CD4-positive, alpha-beta T cell (primary cell): ENCODE data around the gene BRD3OS. TPM values are rescaled to one million over a fixed set of nuclear protein-coding genes. Genes with fewer than 3 reads are reported as not detected.

Experiments
- ATAC-seq: fragments of 200-7000 bp; cut with Tn5 transposase; one replicate; pipeline ENCODE4 v1.10.0; 2022; ENCODE audit warnings: mild to moderate bottlenecking; ENCODE audit not compliant: poor library complexity
- CTCF ChIA-PET: fragments of 350-600 bp; sonication (Branson Sonifier 250); formaldehyde crosslinking; loops from one replicate; lab custom pipeline; 2021; ENCODE audit warnings: antibody characterized with exemption, inconsistent platforms; lab: Charles Lee
- POLR2A ChIA-PET: fragments of 350-600 bp; sonication (Branson Sonifier 250); formaldehyde crosslinking; loops from one replicate; lab custom pipeline; 2021; ENCODE audit warnings: antibody characterized with exemption, inconsistent platforms; lab: Charles Lee
- DNase-seq, 14 experiments: peaks; one replicate each; pipeline ENCODE4 v3.0.0-alpha.2; 2013 to 2020; ENCODE audit warnings: mixed read lengths in 2 of 14
- H3K27ac ChIP-seq, 2 donors: one replicate each; pipeline versions ENCODE4 v1.5.1 to v1.7.0; 2013; ENCODE audit warnings: low read length in 2 of 2, low read depth in 1 of 2, mild to moderate bottlenecking in 1 of 2
- H3K27me3 ChIP-seq, 2 experiments: 1 replicate in 1 of 2; 2 replicates in 1 of 2; pipeline versions ENCODE4 v1.6.1 to v1.7.0; 2013; ENCODE audit warnings: low read length in 2 of 2, control low read depth in 1 of 2, mild to moderate bottlenecking in 1 of 2, moderate library complexity in 1 of 2; ENCODE audit not compliant: insufficient read depth in 2 of 2, control insufficient read depth in 1 of 2
- H3K36me3 ChIP-seq: one replicate; pipeline ENCODE4 v1.6.1; 2013; ENCODE audit warnings: low read length, control low read depth; ENCODE audit not compliant: insufficient read depth
- H3K4me1 ChIP-seq: one replicate; pipeline ENCODE4 v1.6.1; 2013; ENCODE audit warnings: low read length, control low read depth; ENCODE audit not compliant: insufficient read depth
- H3K4me3 ChIP-seq: one replicate; pipeline ENCODE4 v1.5.1; 2013; ENCODE audit warnings: mild to moderate bottlenecking, low read length, moderate library complexity
- H3K9me3 ChIP-seq, 2 experiments: 1 replicate in 1 of 2; 2 replicates in 1 of 2; pipeline versions ENCODE4 v1.6.1 to v1.7.0; 2013; ENCODE audit warnings: low read length in 2 of 2, mild to moderate bottlenecking in 2 of 2, control low read depth in 1 of 2, moderate library complexity in 1 of 2; ENCODE audit not compliant: control insufficient read depth in 1 of 2, insufficient read depth in 1 of 2
- H3K27ac Mint-ChIP-seq: one replicate; pipeline ENCODE4 v1.8.0; 2020; ENCODE audit warnings: mixed read lengths
- H3K27me3 Mint-ChIP-seq: one replicate; pipeline ENCODE4 v1.8.0; 2021; ENCODE audit warnings: mixed read lengths
- H3K36me3 Mint-ChIP-seq: one replicate; pipeline ENCODE4 v1.8.0; 2021; ENCODE audit warnings: low read depth, mixed read lengths
- H3K4me1 Mint-ChIP-seq: one replicate; pipeline ENCODE4 v1.8.0; 2021; ENCODE audit warnings: low read depth, mixed read lengths
- H3K4me3 Mint-ChIP-seq: one replicate; pipeline ENCODE4 v1.8.0; 2020; ENCODE audit warnings: mild to moderate bottlenecking, mixed read lengths
- H3K9me3 Mint-ChIP-seq: one replicate; pipeline ENCODE4 v1.8.0; 2020; ENCODE audit warnings: mixed read lengths
- CTCF ChIP-seq: fragments of 200-600 bp; IDR thresholded peaks from one replicate; pipeline ENCODE4 v1.8.0; 2022; ENCODE audit warnings: antibody characterized with exemption, mild to moderate bottlenecking
- intact Hi-C, 2 experiments: fragments of 100-400 bp; cut with DNase I in 1 of 2; cut with micrococcal nuclease in 1 of 2; formaldehyde crosslinking; loops; one replicate each; pipeline versions ENCODE4 v1.15.1 to v1.9.0; 2023 to 2025; cut with DNase I, micrococcal nuclease
- total RNA-seq, 174 experiments: library from RNA in 2 of 174; stranded (reverse) in 2 of 174; gene quantifications; one replicate each; pipeline ENCODE4 v1.2.3 and lab custom pipeline; 2021 to 2026

The BRD3OS gene
- total RNA-seq, 2 experiments from 2014 or later, result 4.0 to 4.9 TPM

DNA sequence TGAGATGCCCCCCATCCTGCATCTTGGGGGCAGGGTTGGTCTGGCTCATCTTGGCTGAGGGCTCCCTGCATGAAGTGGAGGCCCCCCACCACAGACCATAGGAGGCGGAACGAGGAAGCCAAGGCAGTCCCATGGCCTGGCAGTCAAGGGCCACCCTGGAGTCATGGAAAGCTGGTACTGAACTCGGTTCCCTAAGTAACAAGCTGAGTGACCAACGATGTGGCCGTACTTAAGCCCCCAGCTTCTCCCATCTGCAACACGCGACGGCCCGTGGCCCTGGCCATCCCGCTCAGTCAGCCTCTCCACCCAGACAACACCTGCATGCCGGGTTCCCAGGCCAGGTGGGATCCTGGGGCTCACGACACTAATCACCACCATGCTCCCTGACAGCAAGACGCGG is 25.4 kb downstream of the BRD3OS start:
- no peak for ATAC-seq
- Mint-ChIP-seq H3K36me3 (peaks cover 33% of the 10 kb centered on the region), H3K9me3 (no peaks in the 10 kb centered on the region), H3K4me3 (no peak overlapping the region), H3K27ac (no peak overlapping the region), H3K4me1 (no peaks in the 10 kb centered on the region), H3K27me3 (no peaks in the 10 kb centered on the region)
- no peak for DNase-seq
- Histone ChIP-seq H3K36me3 (peaks cover 64% of the 10 kb centered on the region), H3K9me3 (no peaks in the 10 kb centered on the region), H3K4me1 (peaks cover 6% of the 10 kb centered on the region), H3K4me3 (no peak overlapping the region), H3K27ac (no peak overlapping the region), H3K27me3 (no peaks in the 10 kb centered on the region)
- ChIA-PET CTCF (no interaction called here), POLR2A (no interaction called here)
- TF ChIP-seq CTCF, result no peak
- intact Hi-C loops, result no loop called here

DNA sequence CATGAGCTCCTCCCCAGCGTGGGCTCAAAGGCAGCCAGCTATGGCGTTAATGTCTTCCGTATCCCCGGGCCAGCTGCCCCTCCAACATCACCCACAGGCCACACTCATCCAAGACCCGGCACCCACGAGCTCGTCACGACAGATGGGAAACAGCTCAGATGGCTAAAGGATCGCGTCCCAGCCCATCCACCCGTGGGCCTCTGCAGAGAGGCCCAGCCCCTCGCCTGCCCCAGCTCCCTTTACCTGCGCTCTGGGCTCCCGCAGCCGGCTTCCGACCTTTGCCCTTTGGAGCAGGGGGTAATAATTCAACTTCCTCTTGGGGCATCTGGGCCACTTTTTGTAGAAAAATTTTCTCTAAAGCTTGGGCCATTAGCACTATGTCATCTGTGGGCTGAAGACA is 26.0 kb downstream of the BRD3OS start:
- H3K4me1 ChIP-seq, result peaks cover 7% of the 10 kb centered on the region
- H3K9me3 ChIP-seq, result no peaks in the 10 kb centered on the region
- Mint-ChIP-seq H3K27me3 (no peaks in the 10 kb centered on the region), H3K36me3 (peaks cover 33% of the 10 kb centered on the region), H3K9me3 (no peaks in the 10 kb centered on the region), H3K27ac (no peak overlapping the region), H3K4me1 (no peaks in the 10 kb centered on the region), H3K4me3 (no peak overlapping the region)
- ChIA-PET CTCF (no interaction called here), POLR2A (no interaction called here)
- DNase-seq (no peak), ATAC-seq (no peak)
- intact Hi-C loops, result no loop called here
- peaks cover 67% of the 10 kb centered on the region for H3K36me3 ChIP-seq
- H3K27me3 ChIP-seq, result no peaks in the 10 kb centered on the region
- no peak for TF ChIP-seq CTCF
- H3K4me3 ChIP-seq, result no peak overlapping the region
- H3K27ac ChIP-seq, result no peak overlapping the region

- H3K4me1 Mint-ChIP-seq, result peaks cover 5% of the 10 kb centered on the region
- peaks cover 56% of the 10 kb centered on the region for H3K36me3 ChIP-seq
- H3K27ac Mint-ChIP-seq, result no peak overlapping the region
- no peak overlapping the region for H3K4me3 ChIP-seq
- H3K4me3 Mint-ChIP-seq, result no peak overlapping the region
- POLR2A ChIA-PET, result no interaction called here
- no peaks in the 10 kb centered on the region for H3K27me3 ChIP-seq
- CTCF ChIA-PET, result no interaction called here
- H3K36me3 Mint-ChIP-seq, result peaks cover 33% of the 10 kb centered on the region
- intact Hi-C loops, result no loop called here
- H3K4me1 ChIP-seq, result peaks cover 14% of the 10 kb centered on the region
- no peaks in the 10 kb centered on the region for H3K9me3 ChIP-seq
- DNase-seq (peak in 1 of 14 experiments; percentile 1), ATAC-seq (no peak)
- no peaks in the 10 kb centered on the region for H3K27me3 Mint-ChIP-seq
- TF ChIP-seq CTCF, result no peak
- no peaks in the 10 kb centered on the region for H3K9me3 Mint-ChIP-seq
- H3K27ac ChIP-seq, result no peak overlapping the region
Observed at GRCh38 chr9:134052491-134052890, 27.2 kb downstream of the BRD3OS start.
